Upper lobe of left lung (tissue), 4 donors: ENCODE data around the gene DNAH8.

Experiments used
- CTCF ChIP-seq, 6 experiments: fragments of 450-650 bp in 4 of 6; fragments of 200-600 bp in 2 of 6; sonication (generic) in 2 of 6; IDR thresholded peaks; one replicate each; pipeline ENCODE4 v1.5.1; 2016 to 2019; ENCODE audit warnings: antibody characterized with exemption in 6 of 6
- EP300 ChIP-seq, 4 donors: sonication (generic); formaldehyde crosslinking; IDR thresholded peaks; one replicate each; pipeline ENCODE4 v1.5.1; 2017; ENCODE audit warnings: antibody characterized with exemption in 4 of 4, control low read depth in 2 of 4
- POLR2A ChIP-seq, 4 donors: fragments of 450-650 bp; IDR thresholded peaks; one replicate each; pipeline ENCODE4 v1.5.1; 2016 to 2017; ENCODE audit warnings: antibody characterized with exemption in 4 of 4, mild to moderate bottlenecking in 2 of 4

GRCh38 chr6:38955861-38956260, 240.8 kb downstream of the DNAH8 start:
- TF ChIP-seq EP300 (IDR thresholded peaks at IDR 0.05) = no peak
- no peak for TF ChIP-seq CTCF (IDR thresholded peaks at IDR 0.05)
- no peak for TF ChIP-seq POLR2A (IDR thresholded peaks at IDR 0.05)
